GM18951 (cell line): ENCODE data around the gene FBXO31.

ENCODE experiments used
- POLR2A ChIP-seq: IDR thresholded peaks from 4 replicates; pipeline ENCODE4 v1.6.1; 2011; ENCODE audit warnings: mild to moderate bottlenecking; ENCODE audit not compliant: insufficient read length, insufficient read depth; ENCODE audit errors: extremely low read depth
- in situ Hi-C: fragments of 300-500 bp; cut with MboI; formaldehyde crosslinking; loops from one replicate; pipeline ENCODE4 v1.12.0; 2022; ENCODE audit warnings: low sequenced_read_pairs, mixed read lengths, inconsistent platforms; ENCODE audit not compliant: unreplicated experiment

FBXO31 gene

GRCh38 chr16:87308826-87309225 is 74.8 kb downstream of the FBXO31 start:
- in situ Hi-C loops: no loop called here
- no peak for TF ChIP-seq POLR2A

GRCh38 chr16:87306516-87306915 is 77.1 kb downstream of the FBXO31 start:
- in situ Hi-C loops: no loop called here
- no peak for TF ChIP-seq POLR2A

- in situ Hi-C loops: no loop called here
- TF ChIP-seq POLR2A: no peak
These were observed 77.8 kb downstream of the FBXO31 start for GRCh38 chr16:87305505-87306391.

- in situ Hi-C loops: no loop called here
- TF ChIP-seq POLR2A: no peak
These were observed 78.6 kb downstream of the FBXO31 start for GRCh38 chr16:87304951-87305350.

- in situ Hi-C loops: no loop called here
- TF ChIP-seq POLR2A: no peak
These were observed 79.5 kb downstream of the FBXO31 start for GRCh38 chr16:87303962-87304521.

- no peak for TF ChIP-seq POLR2A
- in situ Hi-C loops: no loop called here
These were observed 80.1 kb downstream of the FBXO31 start for GRCh38 chr16:87303431-87303930.

- TF ChIP-seq POLR2A: no peak
These were observed 84.6 kb downstream of the FBXO31 start for GRCh38 chr16:87298857-87299465.

GRCh38 chr16:87297918-87298631 is 85.5 kb downstream of the FBXO31 start:
- in situ Hi-C loops: loop anchor here (25.0 kb wide), 1 partner anchor 736 kb away; the partner anchor contains the start of genes FOXC2 and MTHFSD
- no peak for TF ChIP-seq POLR2A

More at GRCh38 chr16:87298857-87299465, 84.6 kb downstream of the FBXO31 start:
- in situ Hi-C loops: loop anchor here (25.0 kb wide), 1 partner anchor 737 kb away; the partner anchor contains the start of genes FOXC2 and MTHFSD

GRCh38 chr16:87297407-87297806 is 86.2 kb downstream of the FBXO31 start:
- in situ Hi-C loops: loop anchor here (25.0 kb wide), 1 partner anchor 735 kb away; the partner anchor contains the start of genes FOXC2 and MTHFSD
- TF ChIP-seq POLR2A: no peak

GRCh38 chr16:87295661-87296531 is 87.7 kb downstream of the FBXO31 start:
- TF ChIP-seq POLR2A: no peak
- in situ Hi-C loops: loop anchor here (25.0 kb wide), 1 partner anchor 734 kb away; the partner anchor contains the start of genes FOXC2 and MTHFSD

GRCh38 chr16:87295259-87295658 is 88.3 kb downstream of the FBXO31 start:
- TF ChIP-seq POLR2A: no peak
- in situ Hi-C loops: loop anchor here (25.0 kb wide), 1 partner anchor 733 kb away; the partner anchor contains the start of genes FOXC2 and MTHFSD
